ENCODE results near the gene ADGRG6. TPM values are rescaled to one million over a fixed set of nuclear protein-coding genes. Genes with fewer than 3 reads are reported as not detected.

ADGRG6 gene
- total and polyA plus RNA-seq, 10 of the 15 experiments (the other 5 are each of a cell fraction or from before 2014, with no cell fraction given) = 0.01 to 0.24 (median 0.13) TPM; not detected in 7

GRCh38 chr6:142457638-142458406 is 156.0 kb downstream of the ADGRG6 start:
- CTCF ChIA-PET = no interaction called here
- in situ Hi-C loops (cut with MboI) = no loop called here
- SMC1A ChIA-PET (ENCODE audit: uncharacterized antibody, unreplicated experiment) = no interaction called here
- TF ChIP-seq TBL1XR1 (IDR thresholded peaks at IDR 0.05; ENCODE audit: low read depth, low read length) (no peak), NR2C1 (IDR thresholded peaks at IDR 0.05) (no peak), CUX1 (IDR thresholded peaks at IDR 0.05; ENCODE audit: insufficient replicate concordance, low read depth, low read length) (no peak), NKRF (conservative IDR thresholded peaks at IDR 0.05) (no peak), BCLAF1 (IDR thresholded peaks at IDR 0.05) (no peak), IRF4 (IDR thresholded peaks at IDR 0.05; ENCODE audit: low read depth, low read length) (no peak), TCF3 (IDR thresholded peaks at IDR 0.05; ENCODE audit: borderline replicate concordance, insufficient read depth, low read depth, low read length) (no peak), FOXK2 (IDR thresholded peaks at IDR 0.05) (no peak), CEBPZ (IDR thresholded peaks at IDR 0.05; ENCODE audit: low read depth, low read length) (no peak), POLR2A (IDR thresholded peaks at IDR 0.05; ENCODE audit: low read depth, low read length) (no peak)

More at GRCh38 chr6:142457638-142458406, 156.0 kb downstream of the ADGRG6 start:
- Histone ChIP-seq H3K79me2 (ENCODE audit: control insufficient read depth, insufficient read depth, low read length) (no peaks in the 10 kb centered on the region), H3K36me3 (ENCODE audit: control insufficient read depth in 2 of 2, insufficient read depth in 2 of 2, low read length in 1 of 2) (no peaks in the 10 kb centered on the region), H3K4me2 (ENCODE audit: control insufficient read depth, insufficient read depth) (no peak overlapping the region), H3K9me3 (replicated peaks; ENCODE audit: control insufficient read depth, insufficient read depth, low read length) (no peaks in the 10 kb centered on the region), H3K27me3 (replicated peaks in 1 of 2; ENCODE audit: control insufficient read depth in 2 of 2, insufficient read depth in 2 of 2, low read length in 1 of 2) (no peaks in the 10 kb centered on the region), H3K4me3 (no peak overlapping the region), H2AFZ (ENCODE audit: control insufficient read depth, low read depth, low read length) (no peak overlapping the region), H3K27ac (ENCODE audit: control insufficient read depth, insufficient read depth) (no peak overlapping the region), H3K9ac (ENCODE audit: control insufficient read depth, insufficient read depth, low read length) (no peak overlapping the region), H3K4me1 (ENCODE audit: control insufficient read depth, insufficient read depth, low read length) (no peaks in the 10 kb centered on the region), H4K20me1 (ENCODE audit: control insufficient read depth, insufficient read depth) (no peaks in the 10 kb centered on the region)
- intact Hi-C loops (cut with micrococcal nuclease; ENCODE audit: unreplicated experiment) = no loop called here
- DNase-seq (ENCODE audit: low read depth, low spot score) (no peak), ATAC-seq (no peak), FAIRE-seq (no peak)
- 47% methylated on average over 1 of the region's 1 CpG for WGBS (ENCODE audit: insufficient coverage, insufficient replicate concordance, low lambda C conversion rate, missing lambda C conversion rate)
- POLR2A ChIA-PET = no interaction called here
- RAD21 ChIA-PET (ENCODE audit: unreplicated experiment) = no interaction called here
- no TSS peak for BruUV-seq (replicated peaks)
